OCI-LY7 (cell line): ENCODE data around the gene KIFBP. TPM values are rescaled to one million over a fixed set of nuclear protein-coding genes. Genes with fewer than 3 reads are reported as not detected.
A peak's percentile ranks its signal among the peaks of the same experiment; 100 is the strongest.
"Not testable (repeated sequence)": the region's sequence is repeated elsewhere in the genome, so short reads cannot be mapped to it uniquely, and the experiment has no call there.

Experiments
- Bru-seq: library from RNA; stranded (reverse); fragments of 400-500 nt; gene quantifications from one replicate; lab custom pipeline; 2021; lab: Mats Ljungman, UMichigan
- BruChase-seq, 2 experiments: library from RNA; stranded (reverse); fragments of 400-500 nt; gene quantifications; one replicate each; lab custom pipeline; 2021; lab: Mats Ljungman, UMichigan
- BruUV-seq: library from RNA; stranded (reverse); fragments of 400-500 nt; replicated peaks from 2 replicates; lab custom pipeline; 2021; lab: Mats Ljungman, UMichigan
- CTCF ChIA-PET: fragments of 300-600 bp; sonication (Branson Sonifier 250); formaldehyde crosslinking; loops from one replicate; lab custom pipeline; 2022; ENCODE audit warnings: antibody characterized with exemption; ENCODE audit not compliant: unreplicated experiment; lab: Charles Lee
- POLR2A ChIA-PET: fragments of 300-600 bp; sonication (Branson Sonifier 250); formaldehyde crosslinking; loops from one replicate; lab custom pipeline; 2022; ENCODE audit warnings: antibody characterized with exemption; lab: Charles Lee
- DNase-seq: peaks from one replicate; pipeline ENCODE4 v3.0.0-alpha.2; 2015; ENCODE audit warnings: low spot score
- H2AFZ ChIP-seq: fragments of 200-600 bp; sonication (generic), shearing (Covaris generic); 2 replicates; pipeline ENCODE4 v1.6.1; 2014; ENCODE audit warnings: mild to moderate bottlenecking, antibody characterized with exemption, low read length, moderate library complexity
- H3K27ac ChIP-seq: fragments of 200-600 bp; sonication (generic); 2 replicates; pipeline ENCODE4 v1.5.1; 2014; ENCODE audit warnings: mixed run types, low read depth, mild to moderate bottlenecking, moderate library complexity, low read length, inconsistent platforms; ENCODE audit not compliant: poor library complexity, severe bottlenecking
- H3K36me3 ChIP-seq: fragments of 200-600 bp; sonication (generic); 2 replicates; pipeline ENCODE4 v1.6.1; 2014; ENCODE audit warnings: mild to moderate bottlenecking, antibody characterized with exemption, low read length, moderate library complexity, mixed read lengths; ENCODE audit not compliant: insufficient read depth
- H3K4me1 ChIP-seq: fragments of 200-600 bp; sonication (generic); 2 replicates; pipeline ENCODE4 v1.5.1; 2014; ENCODE audit warnings: mild to moderate bottlenecking, low read length; ENCODE audit not compliant: insufficient read depth, poor library complexity, severe bottlenecking
- H3K4me2 ChIP-seq: fragments of 200-600 bp; sonication (generic); 2 replicates; pipeline ENCODE4 v1.6.1; 2014; ENCODE audit warnings: mild to moderate bottlenecking, low read length
- H3K4me3 ChIP-seq: fragments of 200-600 bp; sonication (generic); 2 replicates; pipeline ENCODE4 v1.5.1; 2014; ENCODE audit warnings: mild to moderate bottlenecking, low read depth, low read length; ENCODE audit not compliant: poor library complexity, severe bottlenecking
- H3K79me2 ChIP-seq: fragments of 200-600 bp; sonication (generic); 2 replicates; pipeline ENCODE4 v1.6.1; 2016; ENCODE audit warnings: low read depth, mild to moderate bottlenecking, low read length, moderate library complexity, mixed read lengths; ENCODE audit not compliant: insufficient read depth
- H3K9me2 ChIP-seq: fragments of 200-600 bp; sonication (generic); 2 replicates; pipeline ENCODE4 v1.6.1; 2016; ENCODE audit warnings: mild to moderate bottlenecking, low read length, mixed read lengths; ENCODE audit not compliant: insufficient read depth
- H3K9me3 ChIP-seq: fragments of 200-600 bp; sonication (generic); 2 replicates; pipeline ENCODE4 v1.6.1; 2014; ENCODE audit warnings: mild to moderate bottlenecking, mixed run types, low read length, mixed read lengths
- H4K20me1 ChIP-seq: fragments of 200-600 bp; sonication (generic); 2 replicates; pipeline ENCODE4 v1.6.1; 2014; ENCODE audit warnings: mild to moderate bottlenecking, antibody characterized with exemption, low read length, moderate library complexity, mixed read lengths; ENCODE audit not compliant: insufficient read depth
- CTCF ChIP-seq: fragments of 200-600 bp; sonication (generic); conservative IDR thresholded peaks from 2 replicates; pipeline ENCODE4 v1.5.1; 2014; ENCODE audit warnings: mild to moderate bottlenecking, antibody characterized with exemption, low read length, moderate library complexity, mixed read lengths
- EZH2phosphoT487 ChIP-seq: fragments of 200-600 bp; sonication (generic); IDR thresholded peaks from 2 replicates; pipeline ENCODE4 v1.6.1; 2018; ENCODE audit warnings: low read depth, borderline replicate concordance, mild to moderate bottlenecking, mixed run types, antibody characterized with exemption, low read length, moderate library complexity, mixed read lengths
- intact Hi-C: fragments of 100-400 bp; cut with micrococcal nuclease; formaldehyde crosslinking; loops from one replicate; pipeline ENCODE4 v1.10.0; 2022; ENCODE audit not compliant: unreplicated experiment
- long read RNA-seq: library from polyadenylated mRNA; stranded (forward); transcript quantifications from one replicate; pipeline ENCODE4 v2.0.0, GENCODE V29; 2022
- total RNA-seq, 2 experiments: library from RNA; depleted of rRNA in 1 of 2; stranded (reverse); fragments of >200 nt in 1 of 2; shearing (Covaris generic) in 1 of 2; gene quantifications; 2 replicates each; pipeline ENCODE4 v1.2.3, GENCODE V29; 2014 to 2022

KIFBP gene, protein sequence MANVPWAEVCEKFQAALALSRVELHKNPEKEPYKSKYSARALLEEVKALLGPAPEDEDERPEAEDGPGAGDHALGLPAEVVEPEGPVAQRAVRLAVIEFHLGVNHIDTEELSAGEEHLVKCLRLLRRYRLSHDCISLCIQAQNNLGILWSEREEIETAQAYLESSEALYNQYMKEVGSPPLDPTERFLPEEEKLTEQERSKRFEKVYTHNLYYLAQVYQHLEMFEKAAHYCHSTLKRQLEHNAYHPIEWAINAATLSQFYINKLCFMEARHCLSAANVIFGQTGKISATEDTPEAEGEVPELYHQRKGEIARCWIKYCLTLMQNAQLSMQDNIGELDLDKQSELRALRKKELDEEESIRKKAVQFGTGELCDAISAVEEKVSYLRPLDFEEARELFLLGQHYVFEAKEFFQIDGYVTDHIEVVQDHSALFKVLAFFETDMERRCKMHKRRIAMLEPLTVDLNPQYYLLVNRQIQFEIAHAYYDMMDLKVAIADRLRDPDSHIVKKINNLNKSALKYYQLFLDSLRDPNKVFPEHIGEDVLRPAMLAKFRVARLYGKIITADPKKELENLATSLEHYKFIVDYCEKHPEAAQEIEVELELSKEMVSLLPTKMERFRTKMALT
- total RNA-seq (2014; rRNA removed; shearing (Covaris generic)) (11.9 and 12.6 TPM in 2 replicates), total RNA-seq (2022) (5.4 and 6.6 TPM in 2 replicates), Bru-seq, nascent RNA (percentile 48 among the genes with signal in this experiment), BruChase-seq, experiment 1, labeled RNA remaining after a 6-hour chase (percentile 43 among the genes with signal in this experiment), BruChase-seq, experiment 2, labeled RNA remaining after a 2-hour chase (percentile 53 among the genes with signal in this experiment)
- long read RNA-seq, transcript KIF1BP-201 (7 exons, 2,544 nt), result major isoform, 31 of 35 reads
- long read RNA-seq, partial matches to known transcripts, result 0 of 35 reads
- long read RNA-seq, other reads (novel, unspliced or antisense), result 2 of 35 reads

- Histone ChIP-seq H4K20me1 (0 out of 2 replicates have a peak, but pooled peaks cover 7% of the 10 kb centered on the region), H3K36me3 (peaks cover 68% of the 10 kb centered on the region), H3K27ac (peak within 1 kb of the TSS; percentile 43), H3K4me2 (peak within 1 kb of the TSS; percentile 80), H3K79me2 (peaks cover 26% of the 10 kb centered on the region; the same call in 1 of the 2 replicates), H3K4me1 (peaks cover 21% of the 10 kb centered on the region), H3K4me3 (peak within 1 kb of the TSS; percentile 86), H3K9me3 (no peaks in the 10 kb centered on the region), H2AFZ (peak within 1 kb of the TSS; percentile 73), H3K9me2 (no peaks in the 10 kb centered on the region)
- peak; percentile 94 for DNase-seq
- intact Hi-C loops, result loop anchor here (5.0 kb wide), 1 partner anchor 104 kb away; no protein-coding TSS in a partner anchor
- CTCF ChIA-PET, result no interaction called here
- POLR2A ChIA-PET, result interaction anchor here (1.3 kb wide), 1 partner anchor 11 kb away, joined by 5 read pairs; no protein-coding TSS in a partner anchor
- BruUV-seq, result no TSS peak
- peak; percentile 69 for TF ChIP-seq CTCF
- TF ChIP-seq EZH2phosphoT487, result no peak
These were observed at the start of gene KIFBP for GRCh38 chr10:68988530-68989316. KIFBP (plus strand) TSS chr10:68988803; CDS start chr10:68988833, 30 bp downstream.

DNA sequence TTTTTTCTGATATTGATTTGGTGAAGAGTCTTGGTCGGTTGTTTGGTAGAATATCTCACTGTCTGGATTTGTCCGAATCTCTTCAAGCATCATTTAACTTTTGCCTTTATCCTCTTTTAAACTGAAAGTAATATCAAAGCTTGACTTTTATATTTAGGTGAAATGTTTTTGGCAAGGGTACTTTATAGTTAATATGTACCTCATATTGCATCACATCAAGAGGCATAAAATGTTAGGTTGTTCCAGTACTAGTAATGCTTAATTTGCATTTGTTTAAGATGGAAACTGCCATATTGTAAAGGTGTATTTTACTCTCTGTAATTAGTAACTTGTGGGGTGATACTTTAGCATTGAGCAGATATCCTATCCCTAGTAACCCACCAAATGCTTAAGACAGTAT, 49.7 kb upstream of the KIFBP start:
- no peaks in the 10 kb centered on the region for H3K9me3 ChIP-seq
- no peak overlapping the region for H3K27ac ChIP-seq
- ChIA-PET POLR2A (interaction anchor here (0.5 to 1.0 kb wide), 2 partner anchors 306 to 510 kb away, joined by 4 to 8 read pairs; no protein-coding TSS in a partner anchor), CTCF (no interaction called here)
- no peak for DNase-seq
- H3K4me2 ChIP-seq, result no peak overlapping the region
- H3K4me1 ChIP-seq, result no peaks in the 10 kb centered on the region
- BruUV-seq, result no TSS peak
- H3K4me3 ChIP-seq, result no peak overlapping the region
- H4K20me1 ChIP-seq, result no peaks in the 10 kb centered on the region
- no peaks in the 10 kb centered on the region for H3K9me2 ChIP-seq
- no peak overlapping the region for H2AFZ ChIP-seq
- TF ChIP-seq EZH2phosphoT487, result no peak
- no peak for TF ChIP-seq CTCF
- H3K79me2 ChIP-seq, result no peaks in the 10 kb centered on the region
- intact Hi-C loops, result no loop called here
- H3K36me3 ChIP-seq, result peaks cover 85% of the 10 kb centered on the region

GRCh38 chr10:68940917-68941316, 47.7 kb upstream of the KIFBP start:
- ChIA-PET POLR2A (interaction anchor here (1.2 kb wide), 1 partner anchor 11 kb away, joined by 3 read pairs; no protein-coding TSS in a partner anchor), CTCF (interaction anchor here (0.6 kb wide), 1 partner anchor 1057 kb away, joined by 3 read pairs; no protein-coding TSS in a partner anchor)
- H4K20me1 ChIP-seq, BruUV-seq, H3K4me3 ChIP-seq, H3K79me2 ChIP-seq, H3K4me1 ChIP-seq, intact Hi-C loops, H3K27ac ChIP-seq, H3K9me3 ChIP-seq, H3K4me2 ChIP-seq, DNase-seq, H2AFZ ChIP-seq, H3K9me2 ChIP-seq: not testable (repeated sequence)
- peaks cover 84% of the 10 kb centered on the region for H3K36me3 ChIP-seq
